ENCODE results near the gene COQ8A.
A peak's percentile ranks its signal among the peaks of the same experiment; 100 is the strongest.

Gene COQ8A

DNA sequence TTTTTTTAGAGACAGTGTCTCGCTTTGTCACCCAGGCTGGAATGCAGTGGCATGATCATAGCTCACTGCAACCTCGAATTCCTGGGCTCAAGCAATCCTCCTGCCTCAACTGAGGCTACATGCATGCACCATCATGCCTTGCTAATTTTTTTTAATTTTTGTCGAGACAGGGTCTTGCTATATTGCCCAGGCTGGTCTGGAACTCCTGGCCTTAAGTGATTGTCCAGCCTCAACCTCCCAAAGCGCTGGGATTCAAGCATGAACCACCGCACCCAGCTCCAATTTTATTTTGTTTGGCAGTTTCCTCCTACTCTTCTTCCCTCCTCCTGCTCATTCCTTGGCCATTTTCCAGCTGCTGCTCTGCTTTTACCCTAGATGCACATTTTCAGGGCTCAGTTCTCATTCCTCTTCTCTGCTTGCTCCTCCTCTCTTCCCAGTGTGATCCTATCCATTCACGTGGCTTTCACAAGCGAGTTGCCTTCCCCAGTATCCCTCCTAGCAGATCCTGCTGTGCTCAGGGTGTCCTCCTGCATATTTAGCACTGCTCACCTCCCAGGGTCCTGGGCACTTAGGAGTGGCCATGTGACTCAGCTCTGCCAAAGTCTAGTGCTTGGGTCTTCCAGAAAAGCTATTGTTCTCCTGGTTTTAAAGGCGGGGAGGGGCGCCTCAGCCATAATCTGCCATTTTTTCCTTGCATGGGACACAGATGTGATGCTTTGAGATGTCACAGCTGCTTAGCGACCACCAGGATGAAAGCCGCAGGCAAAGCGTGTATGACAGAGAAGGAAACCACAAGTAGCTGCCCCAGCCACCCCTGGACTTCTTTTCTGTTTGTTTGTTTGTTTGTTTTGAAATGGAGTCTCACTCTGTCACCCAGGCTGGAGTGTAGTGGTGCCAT lies 36.0 kb upstream of the COQ8A start:
- Histone ChIP-seq H3K4me3 (ENCODE audit: low read depth in 1 of 2, low read length in 2 of 2) (no peak overlapping the region), H3K27me3 (ENCODE audit: control insufficient read depth in 1 of 2, insufficient read depth in 2 of 2, low read length in 2 of 2) (no peaks in the 10 kb centered on the region), H3K9ac (ENCODE audit: low read length) (no peak overlapping the region), H3K9me3 (ENCODE audit: low read length) (no peaks in the 10 kb centered on the region), H3K27ac (ENCODE audit: low read depth, low read length) (peak overlapping the region; percentile 61), H3K4me1 (ENCODE audit: insufficient read depth, low read length) (peaks cover 15% of the 10 kb centered on the region), H3K36me3 (ENCODE audit: insufficient read depth, low read length) (peaks cover 29% of the 10 kb centered on the region)

DNA sequence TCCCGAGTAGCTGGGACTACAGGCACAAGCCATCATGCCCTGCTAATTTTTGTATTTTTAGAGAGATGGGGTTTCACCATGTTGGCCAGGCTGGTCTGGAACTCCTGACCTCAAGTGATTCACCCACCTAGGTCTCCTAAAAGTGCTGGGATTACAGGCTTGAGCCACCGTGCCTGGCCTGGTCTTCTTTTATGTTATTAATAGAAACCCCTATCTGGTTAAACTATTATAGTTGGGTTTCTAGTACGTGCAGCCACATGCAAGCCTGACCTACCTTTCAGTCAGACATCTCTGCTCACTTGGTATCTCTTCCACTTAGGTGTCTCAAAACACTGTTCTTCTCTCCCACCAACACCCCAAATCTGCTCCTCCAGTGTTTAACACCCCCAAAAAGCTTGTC lies 35.3 kb upstream of the COQ8A start:
- H3K9ac ChIP-seq (ENCODE audit: low read length): no peak overlapping the region
- peaks cover 15% of the 10 kb centered on the region for H3K4me1 ChIP-seq (ENCODE audit: insufficient read depth, low read length)
- no peak overlapping the region for H3K27ac ChIP-seq (ENCODE audit: low read depth, low read length)
- H3K36me3 ChIP-seq (ENCODE audit: insufficient read depth, low read length): peaks cover 24% of the 10 kb centered on the region
- H3K4me3 ChIP-seq (ENCODE audit: low read depth in 1 of 2, low read length in 2 of 2): no peak overlapping the region
- no peaks in the 10 kb centered on the region for H3K9me3 ChIP-seq (ENCODE audit: low read length)
- H3K27me3 ChIP-seq (ENCODE audit: control insufficient read depth in 1 of 2, insufficient read depth in 2 of 2, low read length in 2 of 2): no peaks in the 10 kb centered on the region

DNA sequence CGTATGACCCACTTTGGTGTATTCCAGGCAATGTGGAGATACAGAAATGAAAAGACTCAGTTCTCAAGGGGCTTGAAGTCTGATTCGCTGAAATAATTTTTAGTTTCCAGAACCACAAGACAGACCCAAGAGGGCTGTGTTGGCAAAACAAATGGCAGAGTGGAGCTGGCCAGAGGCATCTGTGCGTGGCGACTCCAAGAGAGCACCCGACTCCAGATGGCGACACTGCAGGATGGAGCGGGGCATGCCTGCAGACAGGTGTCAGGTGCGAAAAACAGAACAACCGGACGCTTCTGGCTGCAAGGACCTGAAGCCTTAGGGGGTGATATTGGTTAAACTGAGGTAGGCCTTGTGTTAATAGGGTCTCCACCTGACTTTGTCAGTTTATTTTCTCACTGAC lies 31.7 kb upstream of the COQ8A start:
- no peak overlapping the region for H3K27ac ChIP-seq (ENCODE audit: low read depth, low read length)
- no peaks in the 10 kb centered on the region for H3K27me3 ChIP-seq (ENCODE audit: control insufficient read depth in 1 of 2, insufficient read depth in 2 of 2, low read length in 2 of 2)
- no peak overlapping the region for H3K4me3 ChIP-seq (ENCODE audit: low read depth in 1 of 2, low read length in 2 of 2)
- H3K4me1 ChIP-seq (ENCODE audit: insufficient read depth, low read length): peaks cover 12% of the 10 kb centered on the region
- H3K9me3 ChIP-seq (ENCODE audit: low read length): no peaks in the 10 kb centered on the region
- peaks cover 20% of the 10 kb centered on the region for H3K36me3 ChIP-seq (ENCODE audit: insufficient read depth, low read length)
- H3K9ac ChIP-seq (ENCODE audit: low read length): no peak overlapping the region

DNA sequence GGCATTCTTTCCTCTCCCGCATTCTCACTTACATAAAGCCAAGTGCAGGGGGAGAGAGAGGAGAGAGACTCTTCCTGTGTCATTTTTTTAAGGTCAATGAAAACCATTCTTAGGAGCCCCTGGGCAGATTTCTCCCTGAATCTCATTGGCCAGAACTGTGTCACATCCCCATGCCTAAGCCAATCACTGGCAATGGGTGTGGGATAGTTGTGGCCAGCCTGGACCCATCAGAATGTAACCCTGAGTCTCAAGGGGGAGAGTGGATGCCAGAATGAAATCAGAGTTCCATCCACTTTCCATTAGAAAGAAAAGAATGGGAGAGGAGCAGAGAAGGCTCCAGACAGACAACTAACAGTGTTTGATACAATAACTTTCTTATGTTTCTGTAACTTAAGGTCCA lies 31.2 kb upstream of the COQ8A start:
- Histone ChIP-seq H3K9ac (ENCODE audit: low read length) (no peak overlapping the region), H3K36me3 (ENCODE audit: insufficient read depth, low read length) (peaks cover 24% of the 10 kb centered on the region), H3K4me1 (ENCODE audit: insufficient read depth, low read length) (peaks cover 7% of the 10 kb centered on the region), H3K27ac (ENCODE audit: low read depth, low read length) (no peak overlapping the region), H3K9me3 (ENCODE audit: low read length) (no peaks in the 10 kb centered on the region), H3K4me3 (ENCODE audit: low read depth in 1 of 2, low read length in 2 of 2) (no peak overlapping the region), H3K27me3 (ENCODE audit: control insufficient read depth in 1 of 2, insufficient read depth in 2 of 2, low read length in 2 of 2) (no peaks in the 10 kb centered on the region)

DNA sequence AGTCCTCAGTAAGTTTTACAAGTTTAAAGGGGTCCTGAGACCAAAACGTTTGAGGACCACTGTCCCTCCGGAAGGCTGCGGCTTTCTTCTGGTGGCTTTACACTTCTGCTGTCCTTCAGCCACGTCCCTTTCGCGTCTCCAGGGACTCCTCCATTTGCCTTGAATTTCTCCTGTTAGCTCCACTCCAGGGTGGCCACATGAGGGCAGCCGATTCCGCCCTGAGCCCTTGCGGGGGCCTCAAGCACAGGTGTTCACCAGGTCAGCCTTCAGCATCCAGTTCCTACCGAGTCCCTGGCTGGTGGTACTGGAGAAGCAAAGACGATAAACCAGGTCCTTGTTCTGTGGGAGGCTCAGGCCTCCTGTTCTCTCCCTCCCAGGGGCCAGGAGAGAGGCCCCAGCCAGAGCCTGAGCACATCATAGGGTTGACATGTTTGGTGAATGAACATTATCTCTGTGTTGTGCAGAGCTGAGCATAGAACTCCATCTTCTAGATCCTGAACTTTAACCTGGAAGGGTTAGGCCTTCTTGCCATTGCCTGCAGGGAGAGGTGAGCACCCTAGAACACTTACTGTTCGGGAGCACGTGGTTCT lies 27.4 kb upstream of the COQ8A start:
- Histone ChIP-seq H3K27me3 (ENCODE audit: control insufficient read depth in 1 of 2, insufficient read depth in 2 of 2, low read length in 2 of 2) (no peaks in the 10 kb centered on the region), H3K9ac (ENCODE audit: low read length) (no peak overlapping the region), H3K4me1 (ENCODE audit: insufficient read depth, low read length) (no peaks in the 10 kb centered on the region), H3K9me3 (ENCODE audit: low read length) (no peaks in the 10 kb centered on the region), H3K4me3 (ENCODE audit: low read depth in 1 of 2, low read length in 2 of 2) (no peak overlapping the region), H3K27ac (ENCODE audit: low read depth, low read length) (no peak overlapping the region), H3K36me3 (ENCODE audit: insufficient read depth, low read length) (peaks cover 26% of the 10 kb centered on the region)

DNA sequence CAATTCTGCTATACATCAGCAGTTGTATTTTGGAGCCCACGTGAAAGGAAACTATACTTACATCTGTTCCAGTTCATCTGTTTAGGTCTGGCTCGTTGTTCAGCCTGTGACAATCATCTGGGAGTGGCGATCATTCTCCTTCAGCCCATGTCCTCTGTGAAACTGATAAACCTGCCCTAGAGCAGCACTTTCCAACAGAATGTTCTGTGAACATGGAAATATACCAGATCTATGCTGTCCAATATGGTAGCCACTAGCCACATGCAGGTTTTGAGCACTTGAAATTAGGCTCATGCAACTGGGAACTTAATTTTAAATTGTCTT lies 24.5 kb upstream of the COQ8A start:
- H3K27ac ChIP-seq (ENCODE audit: low read depth, low read length): no peak overlapping the region
- no peak overlapping the region for H3K4me3 ChIP-seq (ENCODE audit: low read depth in 1 of 2, low read length in 2 of 2)
- H3K9me3 ChIP-seq (ENCODE audit: low read length): no peaks in the 10 kb centered on the region
- peaks cover 24% of the 10 kb centered on the region for H3K36me3 ChIP-seq (ENCODE audit: insufficient read depth, low read length)
- no peak overlapping the region for H3K9ac ChIP-seq (ENCODE audit: low read length)
- no peaks in the 10 kb centered on the region for H3K4me1 ChIP-seq (ENCODE audit: insufficient read depth, low read length)
- H3K27me3 ChIP-seq (ENCODE audit: control insufficient read depth in 1 of 2, insufficient read depth in 2 of 2, low read length in 2 of 2): no peaks in the 10 kb centered on the region

DNA sequence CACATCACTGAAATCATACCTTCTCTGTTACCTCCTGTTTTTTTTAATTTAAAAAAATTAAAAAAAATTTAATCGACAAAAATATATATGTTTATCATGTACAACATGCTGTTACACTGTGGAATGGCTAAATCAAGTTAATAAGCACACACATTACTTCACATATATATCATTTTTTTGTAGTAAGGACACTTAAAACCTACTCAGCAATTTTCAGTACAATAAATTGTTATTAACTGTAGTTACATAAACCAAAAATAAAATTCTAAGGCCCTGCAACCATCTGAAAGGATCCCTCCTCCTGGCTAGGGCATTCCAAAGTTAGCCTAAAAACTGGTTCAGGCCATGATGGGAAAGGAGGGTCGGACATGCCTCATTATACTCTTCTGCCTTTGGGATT lies 23.6 kb upstream of the COQ8A start:
- Histone ChIP-seq H3K4me3 (ENCODE audit: low read depth in 1 of 2, low read length in 2 of 2) (no peak overlapping the region), H3K27ac (ENCODE audit: low read depth, low read length) (no peak overlapping the region), H3K36me3 (ENCODE audit: insufficient read depth, low read length) (peaks cover 23% of the 10 kb centered on the region), H3K4me1 (ENCODE audit: insufficient read depth, low read length) (no peaks in the 10 kb centered on the region), H3K9ac (ENCODE audit: low read length) (no peak overlapping the region), H3K27me3 (ENCODE audit: control insufficient read depth in 1 of 2, insufficient read depth in 2 of 2, low read length in 2 of 2) (no peaks in the 10 kb centered on the region), H3K9me3 (ENCODE audit: low read length) (no peaks in the 10 kb centered on the region)

DNA sequence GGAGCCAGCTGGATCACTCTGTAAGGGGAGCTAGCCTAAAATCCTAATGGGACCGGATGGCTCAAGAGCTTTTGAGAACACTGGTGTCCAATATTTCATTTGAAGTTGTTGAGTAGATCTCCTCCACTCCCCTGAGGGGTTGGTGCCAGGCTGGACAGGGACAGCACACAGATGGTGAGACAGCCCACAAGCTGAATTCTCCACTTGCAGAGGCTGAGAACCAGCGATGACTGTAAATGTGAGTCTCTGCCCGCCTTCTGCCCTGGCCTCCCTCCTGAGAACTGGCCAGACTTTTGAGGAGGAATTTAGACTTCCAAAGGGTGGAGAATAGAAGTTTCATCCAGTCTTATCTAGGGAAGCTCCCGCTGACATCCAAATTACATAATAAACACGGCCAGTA lies 20.5 kb upstream of the COQ8A start:
- H3K27ac ChIP-seq (ENCODE audit: low read depth, low read length): no peak overlapping the region
- H3K36me3 ChIP-seq (ENCODE audit: insufficient read depth, low read length): peaks cover 14% of the 10 kb centered on the region
- no peak overlapping the region for H3K4me3 ChIP-seq (ENCODE audit: low read depth in 1 of 2, low read length in 2 of 2)
- H3K27me3 ChIP-seq (ENCODE audit: control insufficient read depth in 1 of 2, insufficient read depth in 2 of 2, low read length in 2 of 2): no peaks in the 10 kb centered on the region
- H3K4me1 ChIP-seq (ENCODE audit: insufficient read depth, low read length): no peaks in the 10 kb centered on the region
- no peaks in the 10 kb centered on the region for H3K9me3 ChIP-seq (ENCODE audit: low read length)
- no peak overlapping the region for H3K9ac ChIP-seq (ENCODE audit: low read length)

DNA sequence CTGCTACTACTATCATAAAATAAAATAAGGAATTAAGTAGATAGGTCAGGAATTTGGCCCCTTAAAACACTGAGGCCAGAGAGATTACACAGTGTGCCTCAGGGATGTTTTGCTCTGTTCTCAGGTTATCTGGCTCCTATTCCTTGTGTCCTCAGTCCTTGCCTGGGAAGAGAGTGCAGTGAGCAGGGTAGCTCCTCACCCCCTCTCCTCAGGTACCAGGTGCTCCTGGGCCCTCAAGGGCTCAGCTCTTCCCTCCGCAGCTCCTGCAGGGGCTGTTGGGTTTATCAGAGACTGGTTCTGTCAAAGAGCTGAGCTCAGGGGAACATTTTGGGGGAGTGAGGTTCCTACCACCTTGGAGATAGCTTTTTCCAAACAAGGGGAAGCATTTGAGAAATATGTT lies 20.1 kb upstream of the COQ8A start:
- Histone ChIP-seq H3K9me3 (ENCODE audit: low read length) (no peaks in the 10 kb centered on the region), H3K27ac (ENCODE audit: low read depth, low read length) (no peak overlapping the region), H3K27me3 (ENCODE audit: control insufficient read depth in 1 of 2, insufficient read depth in 2 of 2, low read length in 2 of 2) (no peaks in the 10 kb centered on the region), H3K36me3 (ENCODE audit: insufficient read depth, low read length) (peaks cover 14% of the 10 kb centered on the region), H3K4me3 (ENCODE audit: low read depth in 1 of 2, low read length in 2 of 2) (no peak overlapping the region), H3K9ac (ENCODE audit: low read length) (no peak overlapping the region), H3K4me1 (ENCODE audit: insufficient read depth, low read length) (no peaks in the 10 kb centered on the region)

DNA sequence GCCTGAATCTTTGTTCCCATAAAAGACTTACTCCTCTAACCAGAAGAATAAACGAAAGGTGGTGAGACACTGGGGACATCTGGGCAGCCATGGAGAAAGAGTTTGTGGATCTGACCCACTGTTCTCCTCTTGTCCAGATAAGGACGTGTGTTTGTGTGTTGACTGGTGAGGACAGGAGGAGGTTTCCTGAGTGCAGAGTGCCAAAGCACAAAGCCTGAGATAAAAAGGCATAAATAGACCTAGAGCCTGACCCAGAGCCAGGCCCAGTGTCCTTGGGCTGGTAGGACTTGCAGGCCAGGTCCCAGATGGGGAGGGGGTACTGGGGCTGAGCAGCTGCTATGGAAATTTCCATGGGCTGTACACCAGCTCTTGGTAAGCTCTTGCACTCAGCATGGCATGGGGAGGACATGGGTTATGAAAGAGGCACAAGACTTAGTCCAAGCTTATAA lies 19.6 kb upstream of the COQ8A start:
- H3K9ac ChIP-seq (ENCODE audit: low read length): no peak overlapping the region
- no peaks in the 10 kb centered on the region for H3K27me3 ChIP-seq (ENCODE audit: control insufficient read depth in 1 of 2, insufficient read depth in 2 of 2, low read length in 2 of 2)
- no peaks in the 10 kb centered on the region for H3K9me3 ChIP-seq (ENCODE audit: low read length)
- H3K4me3 ChIP-seq (ENCODE audit: low read depth in 1 of 2, low read length in 2 of 2): no peak overlapping the region
- peaks cover 14% of the 10 kb centered on the region for H3K36me3 ChIP-seq (ENCODE audit: insufficient read depth, low read length)
- H3K27ac ChIP-seq (ENCODE audit: low read depth, low read length): no peak overlapping the region
- no peaks in the 10 kb centered on the region for H3K4me1 ChIP-seq (ENCODE audit: insufficient read depth, low read length)

DNA sequence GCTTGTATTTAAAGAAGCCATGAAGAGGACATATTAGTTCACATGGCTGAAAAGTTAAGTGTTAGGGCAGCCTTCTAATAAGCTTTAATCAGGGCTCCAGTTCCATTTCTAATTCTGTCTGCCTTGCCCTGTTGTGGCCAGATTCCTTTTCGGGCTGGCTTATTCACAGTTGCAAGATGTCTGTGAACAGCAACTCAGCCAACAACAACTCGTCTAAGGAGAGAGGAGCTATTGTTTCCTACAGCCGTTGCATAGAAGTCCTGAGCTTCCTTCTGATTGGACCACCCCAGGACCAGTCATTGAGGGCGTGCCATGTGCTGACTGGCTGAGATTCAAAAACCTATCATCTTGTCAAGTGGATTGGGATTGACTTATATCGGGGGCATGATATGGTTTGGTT lies 18.6 kb upstream of the COQ8A start:
- H3K4me1 ChIP-seq (ENCODE audit: insufficient read depth, low read length): no peaks in the 10 kb centered on the region
- no peaks in the 10 kb centered on the region for H3K27me3 ChIP-seq (ENCODE audit: control insufficient read depth in 1 of 2, insufficient read depth in 2 of 2, low read length in 2 of 2)
- peaks cover 14% of the 10 kb centered on the region for H3K36me3 ChIP-seq (ENCODE audit: insufficient read depth, low read length)
- H3K4me3 ChIP-seq (ENCODE audit: low read depth in 1 of 2, low read length in 2 of 2): no peak overlapping the region
- no peak overlapping the region for H3K27ac ChIP-seq (ENCODE audit: low read depth, low read length)
- H3K9me3 ChIP-seq (ENCODE audit: low read length): no peaks in the 10 kb centered on the region
- H3K9ac ChIP-seq (ENCODE audit: low read length): no peak overlapping the region
